ENCODE results near the gene MX1.

DNA sequence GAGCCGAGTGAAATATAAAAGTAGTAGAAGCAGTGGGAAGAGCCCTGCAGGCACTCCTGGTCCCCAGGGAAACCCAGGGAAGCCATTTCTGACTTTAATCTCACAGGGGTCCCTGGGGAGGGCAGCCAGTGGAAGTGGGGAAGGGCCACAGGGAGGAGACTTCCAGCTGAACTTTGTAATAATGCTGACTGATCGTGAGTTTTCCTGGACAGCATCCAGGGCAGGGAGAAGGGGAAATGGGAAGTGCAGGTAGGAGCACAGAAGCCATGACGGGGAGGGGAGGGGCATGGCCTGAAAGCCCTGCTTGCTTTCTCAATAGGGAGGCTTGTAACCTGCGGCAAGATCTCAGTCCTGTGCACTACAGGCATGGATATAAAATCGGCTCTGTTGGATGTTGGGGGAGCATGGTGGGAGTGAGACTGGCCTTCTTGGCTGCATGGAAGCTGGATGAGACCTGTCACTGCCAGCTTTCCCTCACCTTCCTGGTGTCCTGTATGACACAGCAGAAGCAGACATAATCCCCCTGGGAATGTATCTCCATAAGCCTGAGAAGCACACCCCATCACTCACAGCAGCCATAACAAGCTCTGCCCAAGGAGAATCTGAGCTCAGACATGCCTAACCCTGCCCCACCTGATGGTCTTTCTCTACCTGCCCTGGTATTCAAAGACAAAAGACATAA lies 15.1 kb upstream of the MX1 start:
- TF ChIP-seq, protein P1, sequence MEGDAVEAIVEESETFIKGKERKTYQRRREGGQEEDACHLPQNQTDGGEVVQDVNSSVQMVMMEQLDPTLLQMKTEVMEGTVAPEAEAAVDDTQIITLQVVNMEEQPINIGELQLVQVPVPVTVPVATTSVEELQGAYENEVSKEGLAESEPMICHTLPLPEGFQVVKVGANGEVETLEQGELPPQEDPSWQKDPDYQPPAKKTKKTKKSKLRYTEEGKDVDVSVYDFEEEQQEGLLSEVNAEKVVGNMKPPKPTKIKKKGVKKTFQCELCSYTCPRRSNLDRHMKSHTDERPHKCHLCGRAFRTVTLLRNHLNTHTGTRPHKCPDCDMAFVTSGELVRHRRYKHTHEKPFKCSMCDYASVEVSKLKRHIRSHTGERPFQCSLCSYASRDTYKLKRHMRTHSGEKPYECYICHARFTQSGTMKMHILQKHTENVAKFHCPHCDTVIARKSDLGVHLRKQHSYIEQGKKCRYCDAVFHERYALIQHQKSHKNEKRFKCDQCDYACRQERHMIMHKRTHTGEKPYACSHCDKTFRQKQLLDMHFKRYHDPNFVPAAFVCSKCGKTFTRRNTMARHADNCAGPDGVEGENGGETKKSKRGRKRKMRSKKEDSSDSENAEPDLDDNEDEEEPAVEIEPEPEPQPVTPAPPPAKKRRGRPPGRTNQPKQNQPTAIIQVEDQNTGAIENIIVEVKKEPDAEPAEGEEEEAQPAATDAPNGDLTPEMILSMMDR (conservative IDR thresholded peaks at IDR 0.05), result no peak
- no peak for TF ChIP-seq EZH2 (IDR thresholded peaks at IDR 0.05; ENCODE audit: low read depth)

All from PC-9 (cell line).